PC-9 (cell line): ENCODE results near the gene INPP4A. TPM values are rescaled to one million over a fixed set of nuclear protein-coding genes. Genes with fewer than 3 reads are reported as not detected.

ENCODE experiments used
- BruUV-seq: library from RNA; stranded (reverse); fragments of 400-500 nt; replicated peaks from 2 replicates; lab custom pipeline; 2021; lab: Mats Ljungman, UMichigan
- CTCF ChIA-PET: fragments of 300-600 bp; sonication (Branson Sonifier 250); formaldehyde crosslinking; loops from one replicate; lab custom pipeline; 2022; ENCODE audit warnings: antibody characterized with exemption; lab: Charles Lee
- POLR2A ChIA-PET: fragments of 300-600 bp; sonication (Branson Sonifier 250); formaldehyde crosslinking; loops from one replicate; lab custom pipeline; 2022; ENCODE audit warnings: antibody characterized with exemption; ENCODE audit not compliant: unreplicated experiment; lab: Charles Lee
- DNase-seq, 2 experiments: peaks; one replicate each; pipeline versions ENCODE4 v3.0.0 to v3.0.0-alpha.2; 2015 to 2022; ENCODE audit warnings: mixed read lengths in 1 of 2
- H2AFZ ChIP-seq: fragments of 200-600 bp; sonication (generic); 2 replicates; pipeline ENCODE4 v1.8.1; 2017; ENCODE audit warnings: antibody characterized with exemption
- H3F3A ChIP-seq: fragments of 200-600 bp; sonication (generic); 2 replicates; pipeline ENCODE4 v1.8.1; 2017; ENCODE audit warnings: antibody characterized with exemption, mild to moderate bottlenecking, low read depth; ENCODE audit not compliant: insufficient read depth
- H3K27ac ChIP-seq: fragments of 200-600 bp; sonication (generic); 2 replicates; pipeline ENCODE4 v1.6.1; 2016; ENCODE audit warnings: mixed run types
- H3K27me3 ChIP-seq: fragments of 200-600 bp; sonication (generic); 2 replicates; pipeline ENCODE4 v1.6.1; 2016; ENCODE audit warnings: low read depth, mixed run types; ENCODE audit not compliant: insufficient read depth
- H3K36me3 ChIP-seq: fragments of 200-600 bp; sonication (generic); 2 replicates; pipeline ENCODE4 v1.6.1; 2016; ENCODE audit warnings: low read depth, mixed run types
- H3K4me1 ChIP-seq: fragments of 200-600 bp; sonication (generic); replicated peaks from 2 replicates; pipeline ENCODE4 v1.6.1; 2016; ENCODE audit warnings: mixed run types; ENCODE audit not compliant: insufficient read depth
- H3K4me2 ChIP-seq: fragments of 200-600 bp; sonication (generic); 2 replicates; pipeline ENCODE4 v1.6.1; 2017; ENCODE audit warnings: mixed run types
- H3K4me3 ChIP-seq: fragments of 200-600 bp; sonication (generic); 2 replicates; pipeline ENCODE4 v1.6.1; 2016; ENCODE audit warnings: mixed run types
- H3K79me2 ChIP-seq: fragments of 200-600 bp; sonication (generic); 2 replicates; pipeline ENCODE4 v1.6.1; 2017; ENCODE audit warnings: low read depth, mixed run types
- H3K9me2 ChIP-seq: fragments of 200-600 bp; sonication (generic); 2 replicates; pipeline ENCODE4 v1.8.1; 2017; ENCODE audit warnings: mild to moderate bottlenecking; ENCODE audit not compliant: insufficient read depth
- H3K9me3 ChIP-seq: fragments of 200-600 bp; sonication (generic); 2 replicates; pipeline ENCODE4 v1.8.1; 2016; ENCODE audit warnings: low read depth; ENCODE audit not compliant: insufficient read depth
- H4K20me1 ChIP-seq: fragments of 200-600 bp; sonication (generic); 2 replicates; pipeline ENCODE4 v1.8.1; 2017; ENCODE audit not compliant: insufficient read depth
- CTCF ChIP-seq: fragments of 200-600 bp; sonication (generic); conservative IDR thresholded peaks from 2 replicates; pipeline ENCODE4 v1.6.1; 2017; ENCODE audit warnings: mixed run types, antibody characterized with exemption, mild to moderate bottlenecking, moderate library complexity
- EZH2 ChIP-seq: fragments of 200-600 bp; sonication (generic); IDR thresholded peaks from 2 replicates; pipeline ENCODE4 v1.8.0; 2017; ENCODE audit warnings: antibody characterized with exemption, low read depth
- intact Hi-C: fragments of 100-400 bp; cut with micrococcal nuclease; formaldehyde crosslinking; loops from one replicate; pipeline ENCODE4 v1.10.0; 2022; ENCODE audit not compliant: unreplicated experiment
- total RNA-seq: library from RNA; stranded (reverse); gene quantifications from 2 replicates; pipeline ENCODE4 v1.2.3, GENCODE V29; 2021

The INPP4A gene
- total RNA-seq, 1 experiment from 2014 or later: 52.9 TPM

- no peak for DNase-seq
- H2AFZ ChIP-seq: no peak overlapping the region
- BruUV-seq: no TSS peak
- peaks cover 38% of the 10 kb centered on the region for H3K79me2 ChIP-seq
- CTCF ChIA-PET: no interaction called here
- H3K4me3 ChIP-seq: no peak overlapping the region
- H3F3A ChIP-seq: no peaks in the 10 kb centered on the region
- intact Hi-C loops: loop anchor here (2.0 kb wide), 1 partner anchor 22 kb away; the partner anchor contains the start of gene INPP4A
- no peak overlapping the region for H3K27ac ChIP-seq
- no peaks in the 10 kb centered on the region for H3K9me3 ChIP-seq
- H3K4me1 ChIP-seq: peaks cover 11% of the 10 kb centered on the region
- H3K36me3 ChIP-seq: no peaks in the 10 kb centered on the region
- H3K27me3 ChIP-seq: no peaks in the 10 kb centered on the region
- no peaks in the 10 kb centered on the region for H4K20me1 ChIP-seq
- POLR2A ChIA-PET: no interaction called here
- no peak overlapping the region for H3K4me2 ChIP-seq
- no peak for TF ChIP-seq CTCF
- no peak for TF ChIP-seq EZH2
- no peaks in the 10 kb centered on the region for H3K9me2 ChIP-seq
Measured at GRCh38 chr2:98467082-98467536, 22.5 kb downstream of the INPP4A start.

GRCh38 chr2:98467652-98468051 lies 23.0 kb downstream of the INPP4A start:
- no TSS peak for BruUV-seq
- no peaks in the 10 kb centered on the region for H4K20me1 ChIP-seq
- no peaks in the 10 kb centered on the region for H3K36me3 ChIP-seq
- DNase-seq: no peak
- H3K27ac ChIP-seq: no peak overlapping the region
- intact Hi-C loops: loop anchor here (2.0 kb wide), 1 partner anchor 23 kb away; the partner anchor contains the start of gene INPP4A
- no peak overlapping the region for H3K4me2 ChIP-seq
- peaks cover 11% of the 10 kb centered on the region for H3K4me1 ChIP-seq
- H3K79me2 ChIP-seq: peaks cover 38% of the 10 kb centered on the region
- H3K9me3 ChIP-seq: no peaks in the 10 kb centered on the region
- TF ChIP-seq EZH2: no peak
- no peak for TF ChIP-seq CTCF
- ChIA-PET CTCF (no interaction called here), POLR2A (no interaction called here)
- no peak overlapping the region for H3K4me3 ChIP-seq
- H3K27me3 ChIP-seq: no peaks in the 10 kb centered on the region
- no peaks in the 10 kb centered on the region for H3F3A ChIP-seq
- no peaks in the 10 kb centered on the region for H3K9me2 ChIP-seq
- no peak overlapping the region for H2AFZ ChIP-seq

- BruUV-seq: no TSS peak
- Histone ChIP-seq H3K9me2 (no peaks in the 10 kb centered on the region), H3K27ac (no peak overlapping the region), H3K27me3 (no peaks in the 10 kb centered on the region), H3K9me3 (no peaks in the 10 kb centered on the region), H3K4me1 (peaks cover 11% of the 10 kb centered on the region), H3K36me3 (no peaks in the 10 kb centered on the region), H3F3A (no peaks in the 10 kb centered on the region), H3K4me3 (no peak overlapping the region), H4K20me1 (no peaks in the 10 kb centered on the region; the same call in 1 of the 2 replicates), H2AFZ (no peak overlapping the region), H3K79me2 (peaks cover 34% of the 10 kb centered on the region), H3K4me2 (no peak overlapping the region)
- ChIA-PET POLR2A (interaction anchor here (0.6 to 0.7 kb wide), 2 partner anchors 91 to 823 kb away, joined by 6 read pairs; partner anchors contain the start of gene COX5B), CTCF (interaction anchor here (0.6 kb wide), 1 partner anchor 72 kb away, joined by 12 read pairs; no protein-coding TSS in a partner anchor)
- TF ChIP-seq CTCF (no peak), EZH2 (no peak)
- intact Hi-C loops: no loop called here
- no peak for DNase-seq
Measured at GRCh38 chr2:98468621-98469236, 24.1 kb downstream of the INPP4A start.
